NCI-H146 treated with DMSO at 0.1 percent for 48 hours (cell line): ENCODE data around the gene OPN4.

Experiments
- DNase-seq: peaks from one replicate; lab custom pipeline; 2025; ENCODE audit not compliant: unreplicated experiment; lab: John Stamatoyannopoulos, UW

OPN4 gene

GRCh38 chr10:86715836-86716235 is 61.5 kb downstream of the OPN4 start:
- DNase-seq = no peak
